IMR-90 (cell line): ENCODE results near the gene SP2. TPM values are rescaled to one million over a fixed set of nuclear protein-coding genes. Genes with fewer than 3 reads are reported as not detected.

Source experiments
- ATAC-seq: fragments of 200-7000 bp; cut with Tn5 transposase; 2 replicates; pipeline ENCODE4 v1.9.1; 2020; ENCODE audit warnings: low read depth, mild to moderate bottlenecking, moderate library complexity
- BruUV-seq: library from RNA; stranded (reverse); fragments of 400-500 nt; replicated peaks from 2 replicates; lab custom pipeline; 2021; lab: Mats Ljungman, UMichigan
- CTCF ChIA-PET: fragments of 300-600 bp; formaldehyde crosslinking; extraction: SDS; loops from one replicate; lab custom pipeline; 2021; ENCODE audit warnings: antibody characterized with exemption; lab: Yijun Ruan, JAX
- POLR2A ChIA-PET: fragments of 300-600 bp; sonication (Branson Sonifier 250); formaldehyde crosslinking; loops from one replicate; lab custom pipeline; 2022; ENCODE audit warnings: antibody characterized with exemption; ENCODE audit not compliant: unreplicated experiment; lab: Charles Lee
- DNase-seq: peaks from one replicate; pipeline ENCODE4 v3.0.0; 2013
- H2AFZ ChIP-seq: replicated peaks from 2 replicates; pipeline ENCODE3; 2013; ENCODE audit warnings: low read length, mild to moderate bottlenecking; ENCODE audit not compliant: poor library complexity
- H2AK5ac ChIP-seq: 2 replicates; pipeline ENCODE4 v1.6.1; 2013; ENCODE audit warnings: low read depth, low read length, inconsistent platforms
- H2AK9ac ChIP-seq: replicated peaks from 2 replicates; pipeline ENCODE3; 2013; ENCODE audit warnings: mild to moderate bottlenecking, low read depth, low read length, moderate library complexity; ENCODE audit not compliant: poor library complexity
- H2BK120ac ChIP-seq: 2 replicates; pipeline ENCODE4 v1.6.1; 2013; ENCODE audit warnings: low read depth, low read length, inconsistent platforms
- H2BK15ac ChIP-seq: 3 replicates; pipeline ENCODE4 v1.6.1; 2013; ENCODE audit warnings: low read depth, low read length, inconsistent platforms
- H2BK20ac ChIP-seq: 2 replicates; pipeline ENCODE4 v1.6.1; 2013; ENCODE audit warnings: low read depth, mild to moderate bottlenecking, inconsistent platforms, low read length, moderate library complexity
- H2BK5ac ChIP-seq: 2 replicates; pipeline ENCODE4 v1.6.1; 2013; ENCODE audit warnings: mild to moderate bottlenecking, low read depth, low read length, inconsistent platforms; ENCODE audit not compliant: poor library complexity, severe bottlenecking
- H3K14ac ChIP-seq: replicated peaks from 2 replicates; pipeline ENCODE4 v1.6.1; 2013; ENCODE audit warnings: low read depth, low read length, inconsistent platforms
- H3K18ac ChIP-seq: 2 replicates; pipeline ENCODE4 v1.6.1; 2013; ENCODE audit warnings: low read depth, low read length, control low read depth
- H3K23ac ChIP-seq: 2 replicates; pipeline ENCODE4 v1.6.1; 2013; ENCODE audit warnings: low read depth, low read length, inconsistent platforms
- H3K27ac ChIP-seq: 2 replicates; pipeline ENCODE4 v1.5.1; 2013; ENCODE audit warnings: mild to moderate bottlenecking, control low read depth, low read length; ENCODE audit not compliant: insufficient read depth
- H3K27me3 ChIP-seq: 2 replicates; pipeline ENCODE4 v1.6.1; 2013; ENCODE audit warnings: low read length; ENCODE audit not compliant: control insufficient read depth, insufficient read depth
- H3K36me3 ChIP-seq: 2 replicates; pipeline ENCODE4 v1.6.1; 2013; ENCODE audit warnings: low read length, mixed read lengths; ENCODE audit not compliant: control insufficient read depth, insufficient read depth
- H3K4ac ChIP-seq: 2 replicates; pipeline ENCODE4 v1.6.1; 2013; ENCODE audit warnings: low read depth, low read length, inconsistent platforms
- H3K4me1 ChIP-seq: 2 replicates; pipeline ENCODE4 v1.6.1; 2013; ENCODE audit warnings: low read length, mixed read lengths; ENCODE audit not compliant: control insufficient read depth, insufficient read depth
- H3K4me2 ChIP-seq: 2 replicates; pipeline ENCODE4 v1.6.1; 2013; ENCODE audit warnings: low read depth, mild to moderate bottlenecking, control low read depth, low read length, moderate library complexity
- H3K4me3 ChIP-seq: 2 replicates; pipeline ENCODE4 v1.5.1; 2013; ENCODE audit warnings: low read depth, mild to moderate bottlenecking, control low read depth, low read length, moderate library complexity; ENCODE audit not compliant: insufficient read depth
- H3K56ac ChIP-seq: 2 replicates; pipeline ENCODE4 v1.6.1; 2013; ENCODE audit warnings: low read length, inconsistent platforms; ENCODE audit not compliant: insufficient read depth; ENCODE audit errors: extremely low read depth
- H3K79me1 ChIP-seq, 2 experiments: 2 replicates each; pipeline ENCODE4 v1.6.1; 2013; ENCODE audit warnings: low read length in 2 of 2, inconsistent platforms in 1 of 2, low read depth in 1 of 2
- H3K9ac ChIP-seq: 2 replicates; pipeline ENCODE4 v1.6.1; 2013; ENCODE audit warnings: low read depth, low read length, control low read depth
- H3K9me1 ChIP-seq: 2 replicates; pipeline ENCODE4 v1.6.1; 2013; ENCODE audit warnings: low read length, inconsistent platforms; ENCODE audit not compliant: insufficient read depth
- H3K9me3 ChIP-seq: 2 replicates; pipeline ENCODE4 v1.6.1; 2013; ENCODE audit warnings: low read length; ENCODE audit not compliant: control insufficient read depth, insufficient read depth
- H4K20me1 ChIP-seq: 2 replicates; pipeline ENCODE4 v1.6.1; 2013; ENCODE audit warnings: low read length, inconsistent platforms; ENCODE audit not compliant: insufficient read depth
- H4K5ac ChIP-seq: 2 replicates; pipeline ENCODE4 v1.6.1; 2013; ENCODE audit warnings: mild to moderate bottlenecking, low read depth, low read length, control low read depth
- H4K8ac ChIP-seq, 2 experiments: 2 replicates each; pipeline ENCODE4 v1.6.1; 2013; ENCODE audit warnings: low read depth in 2 of 2, low read length in 2 of 2, control low read depth in 1 of 2, inconsistent platforms in 1 of 2
- H4K91ac ChIP-seq: 2 replicates; pipeline ENCODE4 v1.6.1; 2013; ENCODE audit warnings: low read depth, low read length, inconsistent platforms; ENCODE audit not compliant: insufficient read depth
- BHLHE40 ChIP-seq: fragments of 150-350 bp; IDR thresholded peaks from 2 replicates; pipeline ENCODE4 v1.6.1; 2016; ENCODE audit warnings: mild to moderate bottlenecking, low read depth, low read length
- CEBPB ChIP-seq: IDR thresholded peaks from 2 replicates; pipeline ENCODE4 v1.6.1; 2012; ENCODE audit warnings: low read depth, low read length, improper control_type of control experiment
- CHD1 ChIP-seq: IDR thresholded peaks from 2 replicates; pipeline ENCODE4 v1.6.1; 2012; ENCODE audit warnings: low read depth, low read length, improper control_type of control experiment
- FOS ChIP-seq: fragments of 150-350 bp; IDR thresholded peaks from 2 replicates; pipeline ENCODE4 v1.6.1; 2016; ENCODE audit warnings: low read depth, low read length
- MAZ ChIP-seq: IDR thresholded peaks from 2 replicates; pipeline ENCODE4 v1.6.1; 2012; ENCODE audit warnings: low read depth, mild to moderate bottlenecking, low read length, improper control_type of control experiment, moderate library complexity, borderline replicate concordance
- MXI1 ChIP-seq: IDR thresholded peaks from 2 replicates; pipeline ENCODE4 v1.6.1; 2012; ENCODE audit warnings: low read depth, mild to moderate bottlenecking, low read length, moderate library complexity, borderline replicate concordance
- NFE2L2 ChIP-seq: fragments of 150-350 bp; IDR thresholded peaks from 2 replicates; pipeline ENCODE4 v1.6.1; 2016; ENCODE audit warnings: low read depth, mild to moderate bottlenecking, low read length
- RCOR1 ChIP-seq: IDR thresholded peaks from 2 replicates; pipeline ENCODE4 v1.6.1; 2012; ENCODE audit warnings: mild to moderate bottlenecking, low read length, improper control_type of control experiment; ENCODE audit not compliant: insufficient replicate concordance
- RFX5 ChIP-seq: IDR thresholded peaks from 2 replicates; pipeline ENCODE4 v1.8.0; 2012; ENCODE audit warnings: low read depth, mild to moderate bottlenecking, low read length, moderate library complexity
- SMC3 ChIP-seq: fragments of 150-350 bp; IDR thresholded peaks from 2 replicates; pipeline ENCODE4 v1.6.1; 2016; ENCODE audit warnings: low read depth, mild to moderate bottlenecking, antibody characterized with exemption, low read length, moderate library complexity
- WGBS, 2 experiments: methylation state at CpG; one replicate each; pipeline versions ENCODE4 v1.1.5 to v1.1.7; 2013; ENCODE audit warnings: missing lambda C conversion rate in 2 of 2; ENCODE audit not compliant: insufficient read length in 1 of 2; ENCODE audit errors: extremely low coverage in 2 of 2; 5-methylcytosine and 5-hydroxymethylcytosine counted together
- dilution Hi-C: fragments of 300-500 bp; cut with HindIII; formaldehyde crosslinking; loops from one replicate; pipeline ENCODE4 v1.14.3; 2018; ENCODE audit warnings: low sequenced_read_pairs; ENCODE audit not compliant: unreplicated experiment
- in situ Hi-C: fragments of 300-500 bp; cut with MboI; formaldehyde crosslinking; loops from 3 replicates; pipeline ENCODE4 v1.14.3; 2019; ENCODE audit warnings: low sequenced_read_pairs, inconsistent platforms, mixed read lengths
- intact Hi-C: fragments of 100-400 bp; cut with micrococcal nuclease; formaldehyde crosslinking; loops from 2 replicates; pipeline ENCODE4 v1.10.0; 2022
- polyA plus RNA-seq, 3 experiments: library from polyadenylated mRNA; depleted of rRNA; stranded (reverse); fragments of >200 nt; gene quantifications; 2 replicates each; pipeline ENCODE4 v1.2.3, GENCODE V29; 2012; ENCODE audit warnings: low replicate concordance in 1 of 3
- total RNA-seq: library from RNA; depleted of rRNA; stranded (reverse); fragments of >200 nt; gene quantifications from 2 replicates; pipeline ENCODE4 v1.2.3, GENCODE V29; 2012
- TF ChIP-seq, protein P1 (sequence below): conservative IDR thresholded peaks from 2 replicates; pipeline ENCODE4 v1.5.1; 2012; ENCODE audit warnings: mild to moderate bottlenecking, low read depth, low read length, improper control_type of control experiment

SP2 gene
- total and polyA plus RNA-seq, 2 of the 4 experiments (the other 2 are of a cell fraction) = 0.72 to 13.8 TPM

- peak overlapping the region; percentile 70 for H4K5ac ChIP-seq
Measured at GRCh38 chr17:47969930-47970724, 74.1 kb downstream of the SP2 start.

More at GRCh38 chr17:47969930-47970724, 74.1 kb downstream of the SP2 start:
- Histone ChIP-seq H4K20me1 (no peaks in the 10 kb centered on the region), H2BK15ac (peak overlapping the region; percentile 95; the same call in 2 of the 3 replicates), H3K36me3 (peaks cover 9% of the 10 kb centered on the region), H3K4ac (peak overlapping the region; percentile 90), H3K14ac (peak overlapping the region; percentile 97), H3K4me1 (peaks cover 17% of the 10 kb centered on the region), H3K23ac (peak overlapping the region; percentile 81), H2BK5ac (peak overlapping the region; percentile 56), H3K4me3 (peak overlapping the region; percentile 21; the same call in 1 of the 2 replicates), H2AK5ac (peak overlapping the region; percentile 79), H4K8ac (peak overlapping the region; percentile 83 to 90), H3K79me1 (peaks cover 14 to 33% of the 10 kb centered on the region in 2 experiments), H3K9ac (peak overlapping the region; percentile 37; the same call in 1 of the 2 replicates), H3K56ac (peak overlapping the region; percentile 32; the same call in 1 of the 2 replicates), H3K9me3 (no peaks in the 10 kb centered on the region), H3K4me2 (peak overlapping the region; percentile 75), H3K27ac (peak overlapping the region; percentile 32; the same call in 1 of the 2 replicates), H2BK20ac (peak overlapping the region; percentile 87), H3K27me3 (no peaks in the 10 kb centered on the region), H2AFZ (peak overlapping the region; percentile 96), H2AK9ac (peak overlapping the region; percentile 79), H3K9me1 (peaks cover 12% of the 10 kb centered on the region), H4K91ac (peak overlapping the region; percentile 91), H2BK120ac (peak overlapping the region; percentile 89), H3K18ac (peak overlapping the region; percentile 51)
- no TSS peak for BruUV-seq
- dilution Hi-C loops = no loop called here
- intact Hi-C loops = loop anchor here (1.0 kb wide), 3 partner anchors 21 to 127 kb away; partner anchors contain the start of gene SP2
- ChIA-PET POLR2A (no interaction called here), CTCF (interaction anchor here (0.6 to 1.6 kb wide), 6 partner anchors 19 to 126 kb away, joined by 3 to 15 read pairs (median 3); no protein-coding TSS in a partner anchor)
- ATAC-seq (no peak), DNase-seq (no peak)
- 94% methylated on average over 5 of the region's 15 CpGs; no CpG with 5 or more reads in 1 of the 2 experiments for whole genome bisulfite sequencing, 2 experiments
- TF ChIP-seq CHD1 = no peak
- TF ChIP-seq CEBPB = no peak
- no peak for TF ChIP-seq NFE2L2
- TF ChIP-seq RFX5 = no peak
- no peak for TF ChIP-seq FOS
- no peak for TF ChIP-seq MAZ
- no peak for TF ChIP-seq MXI1
- TF ChIP-seq RCOR1 = no peak
- TF ChIP-seq, protein P1, sequence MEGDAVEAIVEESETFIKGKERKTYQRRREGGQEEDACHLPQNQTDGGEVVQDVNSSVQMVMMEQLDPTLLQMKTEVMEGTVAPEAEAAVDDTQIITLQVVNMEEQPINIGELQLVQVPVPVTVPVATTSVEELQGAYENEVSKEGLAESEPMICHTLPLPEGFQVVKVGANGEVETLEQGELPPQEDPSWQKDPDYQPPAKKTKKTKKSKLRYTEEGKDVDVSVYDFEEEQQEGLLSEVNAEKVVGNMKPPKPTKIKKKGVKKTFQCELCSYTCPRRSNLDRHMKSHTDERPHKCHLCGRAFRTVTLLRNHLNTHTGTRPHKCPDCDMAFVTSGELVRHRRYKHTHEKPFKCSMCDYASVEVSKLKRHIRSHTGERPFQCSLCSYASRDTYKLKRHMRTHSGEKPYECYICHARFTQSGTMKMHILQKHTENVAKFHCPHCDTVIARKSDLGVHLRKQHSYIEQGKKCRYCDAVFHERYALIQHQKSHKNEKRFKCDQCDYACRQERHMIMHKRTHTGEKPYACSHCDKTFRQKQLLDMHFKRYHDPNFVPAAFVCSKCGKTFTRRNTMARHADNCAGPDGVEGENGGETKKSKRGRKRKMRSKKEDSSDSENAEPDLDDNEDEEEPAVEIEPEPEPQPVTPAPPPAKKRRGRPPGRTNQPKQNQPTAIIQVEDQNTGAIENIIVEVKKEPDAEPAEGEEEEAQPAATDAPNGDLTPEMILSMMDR = no peak
- no peak for TF ChIP-seq BHLHE40
- TF ChIP-seq SMC3 = no peak
- in situ Hi-C loops = no loop called here
